Embryonic facial prominence (tissue), 1 donor: ENCODE results near the gene NUP155.
"Not testable (repeated sequence)": the region's sequence is repeated elsewhere in the genome, so short reads cannot be mapped to it uniquely, and the experiment has no call there.

Experiments used
- DNase-seq: peaks from one replicate; pipeline ENCODE4 v3.0.0-alpha.2; 2016; ENCODE audit errors: extremely low spot score

The NUP155 gene

DNA sequence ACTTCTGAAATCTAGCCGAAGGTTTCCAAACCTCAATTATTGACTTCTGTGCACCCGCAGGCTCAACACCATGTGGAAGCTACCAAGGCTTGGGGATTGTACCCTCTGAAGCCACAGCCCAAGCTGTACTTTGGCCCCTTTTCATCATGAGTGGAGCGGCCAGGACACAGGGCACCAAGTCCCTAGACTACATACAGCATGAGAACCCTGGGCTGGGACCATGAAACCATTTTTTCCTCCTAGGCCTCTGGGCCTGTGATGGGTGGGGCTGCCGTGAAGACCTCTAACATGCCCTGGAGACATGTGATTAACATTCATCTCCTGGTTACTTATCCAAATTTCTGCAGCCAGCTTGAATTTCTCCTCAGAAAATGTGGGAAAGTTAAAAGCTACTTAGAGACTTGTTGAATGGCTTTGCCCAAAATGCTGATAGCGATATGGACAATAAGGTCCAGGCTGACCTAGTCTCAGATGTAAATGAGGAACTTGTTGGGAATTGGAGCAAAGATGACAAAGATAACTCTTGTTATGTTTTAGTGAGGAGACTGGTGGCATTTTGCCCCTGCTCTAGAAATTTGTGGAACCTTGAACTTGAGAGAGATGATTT lies 87.6 kb downstream of the NUP155 start:
- no peak for DNase-seq

GRCh38 chr5:37275511-37275910 lies 95.4 kb downstream of the NUP155 start:
- no peak for DNase-seq

DNA sequence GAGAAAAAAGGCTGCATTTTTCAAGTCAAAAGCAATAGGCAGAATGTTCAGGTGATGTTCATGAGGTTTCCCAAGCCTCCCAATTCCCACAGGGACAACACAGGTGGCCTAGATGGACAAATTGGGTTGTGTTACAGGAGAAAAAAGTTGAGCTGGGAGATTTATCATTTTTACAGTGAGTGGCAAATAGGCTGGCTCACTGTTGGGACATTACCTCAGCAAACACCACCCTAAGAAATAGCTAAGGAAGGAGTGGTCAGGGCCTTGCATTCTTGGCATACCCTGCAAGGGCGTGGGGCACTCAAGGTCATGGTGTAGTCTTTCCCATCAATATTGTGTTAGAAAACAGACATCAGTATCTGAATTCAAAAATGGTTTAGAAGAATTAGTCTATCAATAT lies 98.4 kb downstream of the NUP155 start:
- DNase-seq, result no peak

GRCh38 chr5:37268100-37268499 lies 102.8 kb downstream of the NUP155 start:
- DNase-seq, result not testable (repeated sequence)

DNA sequence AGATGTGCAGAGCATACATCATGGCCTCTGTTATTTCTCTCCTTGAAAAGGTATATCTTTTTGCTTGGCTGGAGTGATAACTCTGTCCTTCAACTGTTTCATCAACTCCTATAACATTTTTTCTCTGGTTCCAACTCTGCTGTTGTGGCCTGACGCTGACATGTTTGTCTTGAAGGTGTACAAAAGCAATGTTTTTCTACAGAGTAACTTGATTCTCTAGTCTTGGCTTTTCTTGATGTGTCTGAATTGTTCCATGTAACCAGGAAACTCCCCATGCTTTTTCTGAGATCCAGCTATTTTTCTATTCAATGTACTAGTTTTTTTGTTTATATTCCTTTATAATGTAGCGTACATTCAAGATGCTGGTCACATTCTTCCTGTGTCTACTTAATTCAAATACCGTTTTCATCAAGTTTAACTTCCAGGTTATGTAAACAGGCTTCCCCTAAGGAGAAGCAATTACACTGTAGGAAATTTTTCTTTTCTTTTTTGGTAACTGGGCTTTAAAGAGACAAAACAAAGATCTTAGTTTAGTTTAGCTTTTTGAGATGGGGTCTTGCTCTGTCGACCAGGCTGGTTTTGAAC lies 115.0 kb downstream of the NUP155 start:
- no peak for DNase-seq

DNA sequence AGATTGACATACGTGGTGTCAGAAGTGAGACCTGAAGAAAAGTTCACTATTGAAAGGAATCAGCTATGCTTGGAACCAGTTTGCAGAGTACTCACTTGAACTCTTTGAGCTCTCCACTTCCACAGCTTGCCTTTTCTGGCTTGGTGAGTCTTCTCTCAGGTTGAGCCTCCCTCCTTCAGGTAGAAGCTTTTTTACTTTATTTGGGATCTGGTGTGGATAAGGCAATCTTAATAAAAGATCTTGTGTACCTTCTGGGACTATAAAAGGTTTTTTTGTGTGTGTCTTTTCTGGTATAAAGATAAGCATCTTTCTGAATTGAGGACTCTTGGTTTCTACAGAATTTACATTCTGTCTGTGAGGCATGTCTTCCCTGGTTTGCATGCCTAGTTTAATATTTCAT lies 116.3 kb downstream of the NUP155 start:
- no peak for DNase-seq

- DNase-seq, result no peak
Measured at GRCh38 chr5:37251665-37252064, 119.2 kb downstream of the NUP155 start.

- no peak for DNase-seq
Measured at GRCh38 chr5:37249815-37250164, 121.1 kb downstream of the NUP155 start.

DNA sequence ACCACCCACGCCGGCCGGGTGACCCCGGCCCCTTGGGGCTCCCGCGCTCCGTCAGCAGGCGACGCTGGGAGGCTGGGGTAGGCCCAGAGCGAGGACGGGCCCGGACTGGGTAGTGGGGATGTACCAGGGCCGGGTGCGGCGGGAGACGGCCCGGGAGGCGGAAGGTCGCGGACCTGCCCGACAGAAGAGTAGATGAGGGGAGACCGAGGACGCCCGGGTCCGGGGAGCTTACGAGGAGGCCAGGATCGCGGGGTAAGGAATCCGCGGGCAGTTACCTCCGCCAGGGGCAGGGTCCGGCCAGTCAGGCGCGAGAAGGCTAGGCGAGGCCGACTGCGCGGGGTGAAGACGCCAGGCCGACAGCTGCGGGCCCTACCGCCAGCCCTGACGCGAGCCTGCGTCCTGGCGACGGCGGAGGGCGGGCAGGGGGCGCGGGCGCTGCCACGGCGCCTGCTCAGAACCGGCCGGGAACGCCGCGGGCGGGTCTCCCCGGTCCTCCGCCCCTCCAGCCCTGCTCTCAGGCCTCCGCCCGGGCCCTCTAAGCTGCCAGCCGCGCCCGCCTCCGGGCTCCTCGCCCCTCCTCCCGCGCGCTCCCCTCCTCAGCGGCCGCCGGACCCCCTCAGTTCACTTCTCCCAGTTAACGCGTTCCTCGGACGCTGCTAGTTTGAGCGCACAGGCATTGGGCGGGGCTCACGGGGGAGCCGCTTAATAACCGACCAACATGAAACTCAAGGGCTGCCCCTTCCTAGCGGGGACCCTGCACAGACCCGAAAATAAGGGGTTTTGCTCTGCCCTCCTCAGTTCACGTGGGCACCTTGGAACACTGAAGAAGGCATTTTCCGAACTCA lies 121.7 kb downstream of the NUP155 start, which contains the start of gene CPLANE1:
TSS of gene CPLANE1 (minus strand) at position 407 of the 845 bp plus-strand sequence. CDS start 1,678 bp downstream, outside the sequence.
- peak; percentile 67 for DNase-seq

- no peak for DNase-seq
Measured at GRCh38 chr5:37248421-37248969, 122.4 kb downstream of the NUP155 start.

- DNase-seq, result no peak
Measured at GRCh38 chr5:37247496-37247895, 123.4 kb downstream of the NUP155 start.

- no peak for DNase-seq
Measured at GRCh38 chr5:37247036-37247435, 123.9 kb downstream of the NUP155 start.
